Effector CD8-positive, alpha-beta T cell (primary cell): ENCODE results near the gene KCP.
"Not testable (repeated sequence)": the region's sequence is repeated elsewhere in the genome, so short reads cannot be mapped to it uniquely, and the experiment has no call there.

Experiments used
- DNase-seq: peaks from one replicate; lab custom pipeline; 2025; lab: John Stamatoyannopoulos, UW
- total RNA-seq, 4 experiments: gene quantifications; one replicate each; lab custom pipeline; 2026; lab: John Stamatoyannopoulos, UW

KCP gene
- 0.88 to 6.2 (median 3.4) reads per million in 4 experiments for total RNA-seq

DNA sequence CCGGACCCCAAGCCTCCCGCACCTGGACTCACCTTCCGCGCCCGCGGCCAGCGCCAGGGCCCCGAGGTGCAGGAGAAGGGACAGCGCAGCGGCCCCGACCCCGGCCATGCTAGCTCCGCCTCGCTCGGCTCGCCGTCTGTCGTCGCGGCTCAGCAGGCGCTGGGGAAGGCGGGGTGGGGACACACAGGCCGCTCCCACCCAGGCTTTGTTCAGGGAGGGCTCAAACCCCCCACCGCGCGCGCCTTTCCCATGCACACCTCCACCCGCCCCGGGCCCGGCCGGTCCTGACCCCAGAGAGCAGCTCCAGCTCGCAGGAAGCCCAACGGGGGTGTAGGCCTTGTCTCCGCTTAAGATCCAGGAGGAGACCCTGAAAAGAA is at the start of gene KCP:
Gene KCP (minus strand): TSS at position 141 of the 377 bp plus-strand sequence. CDS start 33 bp downstream, at position 108.
- no peak for DNase-seq

DNA sequence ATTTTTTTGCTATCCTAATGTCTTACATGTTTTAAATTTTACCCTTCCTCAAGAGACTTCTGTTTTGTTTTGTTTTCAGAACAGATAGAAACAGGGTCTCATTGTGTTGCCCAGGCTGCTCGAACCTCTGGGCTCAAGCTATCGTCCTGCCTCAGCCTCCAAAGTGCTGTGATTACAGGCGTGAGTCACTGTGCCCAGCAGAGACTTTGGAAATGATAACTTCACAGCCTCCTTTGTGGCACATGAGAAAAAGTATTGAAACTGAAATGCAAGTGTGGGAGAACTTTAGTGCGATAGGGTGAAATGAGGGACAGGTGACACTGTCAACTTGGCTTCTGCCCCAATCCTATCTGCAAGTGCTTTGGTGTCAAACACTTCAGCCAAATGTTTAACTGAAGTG is 48.8 kb upstream of the KCP start:
- no peak for DNase-seq

DNA sequence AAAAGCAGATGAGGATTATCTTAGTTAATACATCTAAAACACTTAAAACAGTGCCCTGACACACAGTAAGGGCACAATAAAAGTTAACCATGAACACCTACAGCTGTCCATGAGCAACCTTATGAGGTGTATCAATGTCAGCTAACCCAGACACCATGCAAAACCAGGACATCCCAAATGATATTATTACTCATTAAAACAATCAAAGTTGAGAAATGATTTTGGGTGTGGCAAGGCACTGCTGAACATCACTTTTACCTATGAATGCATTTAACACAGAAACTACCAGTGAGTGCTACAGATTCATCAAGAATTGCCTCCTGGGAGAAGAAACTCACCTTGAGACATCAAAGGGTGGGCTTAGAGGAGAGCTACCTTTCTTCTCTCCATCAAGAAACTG is 45.5 kb upstream of the KCP start:
- DNase-seq = no peak

DNA sequence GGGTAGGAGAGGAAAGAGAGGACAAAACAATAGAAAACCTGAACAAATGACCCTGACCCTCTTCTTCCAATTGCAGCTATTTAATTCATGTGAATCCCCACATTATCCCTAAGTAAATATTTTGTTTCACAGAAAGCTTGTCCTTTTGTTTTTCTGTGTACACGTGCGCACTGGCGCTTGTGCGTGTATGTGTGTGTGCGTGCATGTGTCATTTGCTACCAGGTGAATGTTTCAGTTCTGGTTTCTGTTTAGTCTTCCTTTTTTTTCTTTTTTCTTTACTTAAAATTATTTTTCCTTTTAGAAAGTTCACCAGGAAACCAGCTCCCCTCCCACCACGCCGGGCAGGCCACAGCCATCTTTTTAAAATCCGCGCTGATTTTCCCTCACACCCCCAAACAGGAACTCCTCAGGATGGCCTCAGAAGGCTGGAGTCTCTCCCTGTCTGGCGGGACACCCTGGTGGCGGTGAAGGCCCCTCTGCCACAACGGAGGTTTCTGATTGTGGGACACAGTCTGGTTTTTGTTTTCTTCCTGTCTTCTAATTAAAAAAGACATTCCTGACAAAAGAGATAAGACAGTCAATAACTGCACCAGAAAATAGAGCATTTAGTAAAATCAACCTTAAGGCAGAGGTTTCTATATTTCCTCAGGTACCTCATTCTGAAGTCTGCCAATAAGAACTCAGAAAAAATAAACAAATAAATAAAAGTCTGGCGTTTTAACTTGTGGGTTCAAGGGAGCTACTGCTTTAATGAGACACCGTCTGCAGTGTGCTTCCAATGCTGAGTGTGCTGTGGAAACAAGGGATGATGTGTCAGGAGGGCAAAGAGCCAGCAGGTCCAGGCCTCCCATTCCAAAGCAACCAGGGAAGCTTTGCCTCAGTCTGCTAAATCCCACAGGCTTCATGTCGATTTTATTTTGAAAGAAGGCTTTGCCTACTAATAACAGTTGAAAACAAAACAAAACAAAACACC is 44.6 kb upstream of the KCP start:
- no peak for DNase-seq

DNA sequence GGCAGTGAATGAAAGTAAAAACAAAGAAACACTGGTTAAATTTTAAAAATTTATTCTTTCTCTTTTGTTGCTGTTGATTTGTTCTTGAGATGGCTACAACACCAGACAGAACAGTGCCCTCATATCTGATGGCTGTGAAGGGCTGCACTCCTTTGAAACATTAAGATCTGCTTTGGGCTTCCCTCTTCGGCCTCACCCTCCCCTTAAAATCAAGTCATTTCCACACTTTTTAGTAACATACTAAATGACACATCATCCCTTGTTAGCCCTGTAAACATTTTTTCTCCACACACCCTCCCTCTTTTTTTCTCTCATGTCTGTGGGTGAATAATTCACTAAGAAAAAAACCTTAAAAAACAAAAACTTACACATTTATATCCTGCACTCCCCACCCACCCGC is 43.6 kb upstream of the KCP start:
- DNase-seq = no peak

DNA sequence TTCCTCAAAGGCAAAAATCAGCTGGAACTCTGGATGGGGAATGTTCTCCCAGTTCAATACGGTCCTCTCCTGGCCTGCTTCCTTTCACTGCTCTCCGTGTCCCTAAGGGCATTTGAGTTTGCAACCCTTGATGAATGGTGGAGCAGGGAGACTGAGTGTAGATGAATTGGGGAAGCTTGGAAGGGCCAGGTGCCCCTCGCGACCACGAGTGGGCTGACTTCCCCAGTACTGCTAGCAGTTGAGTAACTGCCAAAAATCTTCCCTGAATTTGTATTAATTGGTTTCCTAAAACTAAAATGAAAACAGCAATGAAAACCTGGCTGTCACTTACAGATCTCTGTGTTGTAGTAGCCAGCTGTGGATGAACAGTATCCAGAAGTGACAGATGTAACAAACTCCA is 40.8 kb upstream of the KCP start:
- DNase-seq = no peak

DNA sequence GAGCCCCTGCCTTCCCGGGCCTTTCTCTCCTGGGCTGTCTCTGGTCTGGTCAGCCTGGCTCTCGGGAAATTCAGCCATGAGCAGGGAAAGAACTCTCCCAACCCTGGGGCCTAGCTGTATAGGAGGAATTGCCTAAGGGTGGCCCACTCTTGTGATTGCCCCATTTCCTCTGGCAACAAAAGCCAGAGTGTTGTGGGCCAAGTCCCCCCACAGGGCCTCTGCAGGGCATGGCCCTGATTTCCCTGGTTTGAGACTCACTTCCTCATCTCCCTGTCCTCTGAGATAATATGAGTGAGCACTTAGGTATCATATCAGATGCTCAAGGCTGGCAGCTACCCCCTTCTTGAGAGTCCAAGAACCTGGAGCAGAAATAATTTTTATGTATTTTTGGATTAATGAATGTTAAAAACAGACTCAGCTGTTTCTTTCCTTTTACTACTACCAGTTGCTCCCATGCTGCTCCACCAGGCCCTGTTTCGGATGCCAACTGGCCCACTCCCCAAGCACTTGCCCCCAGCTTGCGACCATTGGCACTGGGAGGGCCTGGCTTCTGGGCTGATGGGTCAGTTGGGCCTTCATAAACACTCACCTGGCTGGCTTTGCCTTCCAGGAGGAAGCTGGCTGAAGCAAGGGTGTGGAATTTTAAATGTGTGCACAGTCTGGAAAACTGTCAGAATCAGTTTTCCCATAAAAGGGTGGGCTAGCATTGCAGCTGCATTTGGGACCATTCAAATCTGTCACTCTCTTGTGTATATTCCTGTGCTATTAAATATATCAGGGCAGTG is 38.7 kb upstream of the KCP start:
- DNase-seq = no peak

DNA sequence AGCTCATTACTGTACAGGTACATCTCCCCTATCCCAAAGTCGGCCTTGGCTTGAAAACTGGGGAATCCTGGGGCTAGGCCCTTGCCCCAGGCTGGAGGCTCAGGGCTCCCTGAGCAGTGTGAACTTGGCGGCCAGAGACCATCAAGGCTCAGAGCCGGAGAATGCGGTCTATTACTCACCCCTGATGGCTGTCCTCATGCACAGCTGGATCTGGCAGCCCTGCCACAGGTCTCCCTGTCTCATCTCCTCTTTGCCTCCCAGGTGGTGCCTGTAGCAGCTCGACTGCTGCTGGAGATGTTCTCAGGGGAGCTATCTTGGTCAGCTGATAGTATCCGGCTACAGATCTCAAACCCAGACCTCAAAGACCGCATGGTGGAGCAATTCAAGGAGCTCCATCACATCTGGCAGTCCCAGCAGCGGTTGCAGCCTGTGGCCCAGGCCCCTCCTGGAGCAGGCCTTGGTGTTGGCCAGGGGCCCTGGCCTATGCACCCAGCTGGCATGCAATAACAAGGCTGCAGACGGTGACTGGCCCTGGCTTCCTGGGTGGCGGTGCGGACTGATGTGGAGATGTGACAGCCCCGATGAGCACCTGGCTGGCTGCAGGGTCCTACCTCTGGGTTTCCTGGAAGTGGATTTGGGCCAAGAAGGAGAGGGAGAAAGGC is 37.9 kb upstream of the KCP start:
- DNase-seq = no peak

DNA sequence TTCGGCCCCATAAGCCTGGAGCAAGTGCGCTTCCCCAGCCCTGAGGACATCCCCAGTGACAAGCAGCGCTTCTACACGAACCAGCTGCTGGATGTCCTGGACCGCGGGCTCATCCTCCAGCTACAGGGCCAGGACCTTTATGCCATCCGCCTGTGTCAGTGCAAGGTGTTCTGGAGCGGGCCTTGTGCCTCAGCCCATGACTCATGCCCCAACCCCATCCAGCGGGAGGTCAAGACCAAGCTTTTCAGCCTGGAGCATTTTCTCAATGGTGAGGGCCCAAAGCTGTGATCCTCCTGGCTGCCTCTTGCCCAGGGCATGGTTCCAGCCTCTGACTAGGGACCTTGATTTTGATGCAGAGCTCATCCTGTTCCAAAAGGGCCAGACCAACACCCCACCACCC is 37.3 kb upstream of the KCP start:
- no peak for DNase-seq

DNA sequence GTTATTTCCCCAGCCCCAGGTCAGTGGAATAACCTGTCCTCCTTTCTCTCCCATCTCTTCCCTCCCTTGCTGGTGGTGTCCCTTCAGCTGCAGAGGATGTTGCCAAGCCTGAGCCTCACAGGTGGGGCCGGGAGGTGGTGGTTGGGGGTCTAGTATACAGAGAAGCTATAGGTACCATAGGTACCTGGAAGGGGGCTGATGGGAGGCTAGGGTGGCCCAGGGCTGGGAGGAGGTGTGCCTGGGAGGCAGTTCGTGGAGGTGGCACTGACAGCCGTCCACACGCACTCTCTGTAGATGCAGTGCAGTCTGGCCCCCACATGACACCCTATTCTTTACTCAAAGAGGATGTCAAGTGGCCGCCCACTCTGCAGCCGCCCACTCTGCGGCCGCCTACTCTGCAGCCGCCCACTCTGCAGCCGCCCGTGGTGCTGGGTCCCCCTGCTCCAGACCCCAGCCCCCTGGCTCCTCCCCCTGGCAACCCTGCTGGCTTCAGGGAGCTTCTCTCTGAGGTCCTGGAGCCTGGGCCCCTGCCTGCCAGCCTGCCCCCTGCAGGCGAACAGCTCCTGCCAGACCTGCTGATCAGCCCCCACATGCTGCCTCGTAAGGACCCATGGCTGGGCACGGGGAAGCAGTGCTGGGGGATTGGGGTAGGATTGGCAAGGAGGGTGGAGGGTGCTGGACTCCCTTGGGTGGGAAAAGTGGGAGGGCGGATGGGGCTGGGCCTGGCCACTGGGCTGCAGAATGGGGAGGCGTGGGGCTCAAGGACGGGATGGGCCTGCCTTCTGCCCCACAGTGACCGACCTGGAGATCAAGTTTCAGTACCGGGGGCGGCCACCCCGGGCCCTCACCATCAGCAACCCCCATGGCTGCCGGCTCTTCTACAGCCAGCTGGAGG is 36.7 kb upstream of the KCP start:
- DNase-seq = no peak

DNA sequence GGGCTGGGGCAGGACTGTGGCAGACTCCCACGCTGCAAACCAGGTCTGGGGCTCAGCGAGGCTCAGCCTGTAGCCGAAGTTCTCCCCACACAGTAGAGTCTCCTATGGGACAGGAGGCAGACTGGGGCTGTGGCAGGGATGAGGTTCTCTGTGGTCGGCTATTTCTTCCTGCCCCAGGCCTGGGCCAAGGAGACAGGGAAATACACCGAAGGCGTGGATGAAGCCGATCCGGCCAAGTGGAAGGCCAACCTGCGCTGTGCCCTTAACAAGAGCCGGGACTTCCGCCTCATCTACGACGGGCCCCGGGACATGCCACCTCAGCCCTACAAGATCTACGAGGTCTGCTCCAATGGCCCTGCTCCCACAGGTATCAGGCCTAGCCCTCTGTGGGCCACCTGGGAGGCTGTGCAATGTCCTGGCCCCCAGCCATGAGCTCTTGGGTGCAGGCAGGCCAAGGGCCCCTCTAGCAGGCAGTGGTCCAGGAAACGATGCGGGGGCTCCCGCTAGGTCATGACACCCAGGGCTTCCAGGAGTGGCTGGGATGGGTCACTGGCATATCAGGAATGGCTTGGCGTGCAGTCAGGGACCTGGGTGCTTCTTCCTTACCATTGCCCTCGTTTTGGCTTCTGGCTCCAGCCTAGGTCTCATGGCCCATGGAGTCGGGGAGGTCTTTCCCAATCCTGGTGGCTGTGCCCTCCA is 35.3 kb upstream of the KCP start:
- DNase-seq = no peak

DNA sequence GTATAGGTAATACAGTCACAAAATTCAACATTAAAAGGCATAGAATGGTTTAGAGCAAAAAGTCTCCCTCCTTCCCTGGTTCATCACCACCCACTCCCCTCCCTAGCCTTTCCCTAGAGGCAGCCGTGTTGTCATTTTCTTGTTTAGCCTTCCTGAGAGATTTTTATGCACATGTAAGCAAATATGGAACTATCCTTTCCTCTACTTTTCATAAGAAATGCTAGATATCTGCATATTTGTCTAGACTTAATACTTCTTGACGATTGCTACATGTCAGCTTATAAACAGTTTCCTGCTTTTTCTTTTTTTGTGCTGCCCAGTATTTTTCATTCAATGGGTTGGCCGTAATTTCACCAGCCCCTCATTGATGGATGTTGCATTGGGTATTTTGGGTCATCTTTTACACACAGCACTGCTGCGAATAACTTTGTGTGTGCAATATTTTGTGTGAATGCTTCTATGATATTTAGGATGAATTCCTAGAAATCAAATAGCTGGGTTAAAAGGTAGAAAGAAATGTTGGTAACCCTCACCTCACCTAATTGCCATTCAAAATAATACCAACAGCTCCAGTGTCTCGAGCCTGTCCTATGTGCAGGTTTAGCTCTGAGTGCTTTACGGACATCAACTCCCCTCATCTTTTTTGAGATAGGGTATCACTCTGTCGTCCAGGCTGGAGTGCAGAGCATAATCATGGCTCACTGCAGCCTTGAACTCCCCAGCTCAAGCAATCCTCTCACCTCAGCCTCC is 34.2 kb upstream of the KCP start:
- no peak for DNase-seq

DNA sequence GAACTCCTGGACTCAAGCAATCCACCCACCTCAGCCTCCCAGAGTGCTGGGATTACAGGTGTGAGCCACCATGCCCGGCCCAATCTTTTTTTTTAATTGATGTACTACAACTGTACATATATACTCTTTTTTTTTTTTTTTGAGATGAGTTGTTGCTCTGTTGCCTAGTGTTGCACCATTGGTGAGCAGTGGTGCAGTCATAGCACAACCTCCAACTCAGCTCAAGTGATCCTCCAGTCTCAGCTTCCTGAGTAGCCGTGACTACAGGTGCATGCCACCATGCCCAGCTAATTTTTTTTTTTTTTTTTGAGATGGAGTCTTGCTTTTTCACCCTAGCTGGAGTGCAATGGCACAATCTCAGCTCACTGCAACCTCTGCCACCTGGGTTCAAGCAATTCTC is 32.7 kb upstream of the KCP start:
- DNase-seq = not testable (repeated sequence)

DNA sequence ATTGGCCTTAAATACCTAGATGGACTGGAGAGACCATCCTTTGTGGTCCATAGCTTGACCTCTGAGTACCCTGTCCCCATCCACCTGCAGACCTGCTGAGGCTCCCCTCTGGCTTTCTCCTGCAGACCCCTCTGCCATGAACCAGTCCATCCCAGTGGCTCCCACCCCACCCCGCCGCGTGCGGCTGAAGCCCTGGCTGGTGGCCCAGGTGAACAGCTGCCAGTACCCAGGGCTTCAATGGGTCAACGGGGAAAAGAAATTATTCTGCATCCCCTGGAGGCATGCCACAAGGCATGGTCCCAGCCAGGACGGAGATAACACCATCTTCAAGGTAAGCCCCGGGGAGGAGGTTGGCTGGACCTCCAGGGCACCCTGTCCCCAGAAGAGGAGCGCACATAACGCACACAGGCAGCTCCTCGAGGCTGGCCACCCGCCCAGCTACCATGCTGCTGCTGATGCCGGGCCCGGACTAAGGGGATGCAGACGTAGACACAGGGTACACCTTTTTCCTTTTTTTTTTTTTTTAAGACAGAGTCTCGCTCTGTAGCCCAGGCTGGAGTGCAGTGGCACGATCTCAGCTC is 31.5 kb upstream of the KCP start:
- DNase-seq = no peak

DNA sequence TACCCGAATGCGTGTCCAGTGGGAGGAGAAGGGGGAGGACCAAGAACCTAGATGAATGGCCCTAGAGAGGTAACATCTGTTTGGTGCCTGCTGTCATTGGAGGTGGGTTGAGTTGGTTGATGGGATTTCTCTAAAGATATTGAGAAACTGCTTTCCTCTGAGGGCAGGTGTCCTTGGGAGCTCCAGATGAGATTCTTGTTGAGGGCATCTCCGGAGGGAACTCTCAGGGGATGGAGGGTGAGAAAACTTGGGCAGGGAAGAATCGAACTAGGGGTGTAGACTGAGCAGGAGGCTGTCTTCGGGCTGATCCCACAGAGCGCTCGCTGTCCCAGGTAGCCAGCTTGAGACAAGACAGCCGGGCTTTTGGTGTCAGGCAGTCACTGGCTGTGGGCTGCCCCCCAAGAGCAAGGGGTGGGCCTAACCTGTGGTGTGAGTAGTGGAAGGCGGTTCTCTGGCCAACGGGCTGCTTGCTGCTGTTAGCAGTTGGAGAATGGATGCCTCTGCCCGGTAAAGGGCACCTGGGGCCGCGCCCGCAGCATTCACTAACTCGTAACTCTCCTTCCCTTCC is 30.9 kb upstream of the KCP start:
- DNase-seq = no peak

DNA sequence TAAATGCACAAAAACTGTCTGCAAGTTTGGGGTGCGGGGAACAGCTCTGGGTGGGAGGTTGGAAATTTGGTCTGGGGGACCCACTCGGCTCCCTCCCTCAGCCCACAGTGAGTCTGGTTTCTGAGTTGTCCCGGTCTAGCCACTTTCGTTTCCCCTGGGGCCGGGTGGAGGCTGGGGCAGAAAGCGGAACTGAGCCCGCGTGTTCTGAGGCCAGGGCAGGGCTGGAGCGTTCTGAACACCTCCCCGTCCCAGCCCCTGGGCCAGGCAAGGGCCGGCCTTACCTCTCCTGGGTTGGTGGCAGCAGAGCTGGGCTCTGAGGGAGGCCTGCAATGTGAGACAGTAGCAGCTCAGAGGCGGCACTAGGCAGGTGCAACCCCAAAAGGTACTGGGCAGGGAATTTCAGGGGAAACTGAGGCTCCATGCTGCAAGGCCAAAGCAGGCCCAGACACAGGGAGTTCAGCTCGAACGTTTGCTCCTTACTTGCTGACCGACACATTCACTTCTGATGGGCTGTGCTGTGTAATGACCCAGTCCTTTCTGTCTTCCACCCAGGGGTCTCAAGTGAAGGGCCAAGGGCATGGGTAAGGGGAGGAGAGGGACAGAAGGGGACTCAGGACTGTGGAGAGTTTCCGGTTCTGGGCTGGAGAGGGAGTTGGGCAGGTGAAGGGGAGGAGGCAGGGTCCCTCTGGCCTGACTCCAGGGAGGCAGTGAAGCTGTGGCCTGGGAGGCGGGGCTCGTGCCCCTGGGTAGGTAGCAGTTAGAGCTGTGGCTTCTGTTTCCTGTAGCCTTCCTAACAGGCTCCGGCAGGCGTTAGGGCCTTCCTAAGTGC is 30.2 kb upstream of the KCP start:
- no peak for DNase-seq

DNA sequence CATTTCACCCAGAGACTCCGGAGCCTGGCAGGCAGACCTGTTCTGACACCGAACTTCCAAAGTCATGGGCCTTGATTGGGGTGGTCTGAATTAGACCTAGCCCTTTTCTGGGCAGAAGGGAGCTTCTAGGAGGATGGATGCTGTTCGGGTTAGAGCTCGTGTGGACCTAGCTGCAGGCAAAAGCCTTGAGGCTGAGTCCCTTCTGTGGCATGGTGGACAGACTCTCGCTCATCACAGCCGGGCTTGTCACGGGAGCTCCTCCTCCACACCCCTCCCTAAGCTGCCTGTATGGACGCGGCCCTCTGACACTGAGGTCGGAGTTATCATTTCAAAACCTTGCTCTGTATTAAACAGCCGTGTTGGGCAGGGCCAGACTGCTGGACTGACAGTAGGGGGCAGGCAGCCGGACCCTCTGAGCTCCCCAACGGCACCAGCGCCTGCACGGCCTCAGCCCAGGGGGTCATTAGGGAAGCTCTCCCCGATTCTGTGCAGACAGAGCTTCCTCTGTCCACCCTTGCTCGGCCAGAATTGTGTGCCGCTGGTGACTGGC is 29.4 kb upstream of the KCP start:
- no peak for DNase-seq
